PC-9 (cell line): ENCODE measurements around the gene CNTLN.

ENCODE experiments used
- EZH2 ChIP-seq: fragments of 200-600 bp; sonication (generic); IDR thresholded peaks from 2 replicates; pipeline ENCODE4 v1.8.0; 2017; ENCODE audit warnings: antibody characterized with exemption, low read depth
- TF ChIP-seq, protein P1 (sequence below): fragments of 200-600 bp; sonication (generic); conservative IDR thresholded peaks from 2 replicates; pipeline ENCODE4 v1.6.1; 2017; ENCODE audit warnings: mixed run types, antibody characterized with exemption, mild to moderate bottlenecking, moderate library complexity

DNA sequence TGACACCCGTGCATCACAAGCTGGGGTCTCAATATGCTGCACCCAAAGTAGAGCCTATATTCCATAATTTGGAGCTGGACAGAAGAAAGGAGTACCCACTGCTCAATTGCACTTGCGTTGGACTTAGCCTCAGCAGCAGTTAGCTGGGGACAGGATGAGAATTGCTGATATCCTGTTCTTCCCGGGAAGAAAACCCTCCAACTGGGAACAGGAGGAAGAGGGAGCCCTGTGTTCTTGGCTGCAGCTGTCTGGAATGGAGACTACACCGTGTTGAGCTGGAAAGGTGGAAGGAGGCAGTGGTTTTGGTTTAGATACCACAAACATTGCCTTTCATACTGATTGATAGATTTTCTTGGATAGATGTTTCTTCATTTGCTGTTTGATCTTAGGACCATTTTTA is 24.6 kb downstream of the CNTLN start:
- TF ChIP-seq, protein P1, sequence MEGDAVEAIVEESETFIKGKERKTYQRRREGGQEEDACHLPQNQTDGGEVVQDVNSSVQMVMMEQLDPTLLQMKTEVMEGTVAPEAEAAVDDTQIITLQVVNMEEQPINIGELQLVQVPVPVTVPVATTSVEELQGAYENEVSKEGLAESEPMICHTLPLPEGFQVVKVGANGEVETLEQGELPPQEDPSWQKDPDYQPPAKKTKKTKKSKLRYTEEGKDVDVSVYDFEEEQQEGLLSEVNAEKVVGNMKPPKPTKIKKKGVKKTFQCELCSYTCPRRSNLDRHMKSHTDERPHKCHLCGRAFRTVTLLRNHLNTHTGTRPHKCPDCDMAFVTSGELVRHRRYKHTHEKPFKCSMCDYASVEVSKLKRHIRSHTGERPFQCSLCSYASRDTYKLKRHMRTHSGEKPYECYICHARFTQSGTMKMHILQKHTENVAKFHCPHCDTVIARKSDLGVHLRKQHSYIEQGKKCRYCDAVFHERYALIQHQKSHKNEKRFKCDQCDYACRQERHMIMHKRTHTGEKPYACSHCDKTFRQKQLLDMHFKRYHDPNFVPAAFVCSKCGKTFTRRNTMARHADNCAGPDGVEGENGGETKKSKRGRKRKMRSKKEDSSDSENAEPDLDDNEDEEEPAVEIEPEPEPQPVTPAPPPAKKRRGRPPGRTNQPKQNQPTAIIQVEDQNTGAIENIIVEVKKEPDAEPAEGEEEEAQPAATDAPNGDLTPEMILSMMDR: no peak
- no peak for TF ChIP-seq EZH2
